ENCODE measurements around the gene PDZD4. TPM values are rescaled to one million over a fixed set of nuclear protein-coding genes. Genes with fewer than 3 reads are reported as not detected.
"Not testable (repeated sequence)": the region's sequence is repeated elsewhere in the genome, so short reads cannot be mapped to it uniquely, and the experiment has no call there.

The PDZD4 gene
- total RNA-seq, 4 donors from 2014 or later = 2.2 to 6.4 (median 4.6) TPM

DNA sequence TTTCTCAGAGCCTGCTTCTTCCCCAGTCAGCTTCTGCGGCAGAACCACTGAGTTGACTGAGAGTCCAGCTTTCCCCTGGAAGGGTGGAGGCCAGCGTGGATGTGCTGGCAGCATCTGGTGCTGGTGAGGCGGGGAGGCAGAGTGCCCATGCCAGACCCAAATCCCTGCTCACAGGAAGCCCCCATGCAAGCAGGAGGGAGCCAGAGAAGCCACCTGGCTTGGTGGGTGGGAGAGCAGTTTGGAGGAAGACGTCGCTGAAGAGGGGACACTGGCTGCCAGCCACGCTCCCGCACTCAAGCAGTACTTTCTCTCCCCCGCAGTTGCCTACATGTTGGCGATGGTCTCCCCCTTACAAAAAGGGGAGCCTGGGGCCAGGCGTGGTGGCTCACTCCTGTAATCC lies 6.0 kb downstream of the PDZD4 start:
- 87 to 90% methylated on average over 4 to 10 of the region's 10 CpGs for WGBS, 2 donors
- intact Hi-C loops (cut with DNase I; ENCODE audit: low total_unique reads) = no loop called here
- no peak overlapping the region for H3K4me3 ChIP-seq (ENCODE audit: low read depth, poor library complexity, severe bottlenecking)
- TF ChIP-seq CTCF (IDR thresholded peaks at IDR 0.05) (no peak), POLR2A (IDR thresholded peaks at IDR 0.05) (no peak)
- DNase-seq (ENCODE audit: low spot score in 2 of 2) = no peak

DNA sequence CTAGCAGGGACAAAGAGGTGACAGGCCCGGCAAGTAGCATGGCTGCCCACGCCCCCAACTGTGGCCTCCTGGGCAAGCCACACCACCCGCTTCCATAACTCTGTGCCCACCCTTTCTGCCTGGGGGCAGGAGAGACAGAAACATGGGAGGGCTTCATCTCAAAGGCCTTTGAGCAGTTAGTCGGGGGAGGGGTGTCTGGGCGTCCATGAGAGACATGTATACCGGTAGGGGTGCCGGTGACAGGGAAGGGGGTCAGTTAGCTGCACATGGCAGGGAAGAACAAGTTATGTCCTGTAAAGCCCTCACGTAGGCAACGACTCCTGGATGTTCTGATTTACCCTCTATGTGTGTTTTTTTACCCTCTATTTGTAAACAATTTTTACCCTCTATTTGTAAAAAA lies 9.3 kb downstream of the PDZD4 start:
- TF ChIP-seq CTCF (IDR thresholded peaks at IDR 0.05) (no peak), POLR2A (IDR thresholded peaks at IDR 0.05) (no peak)
- H3K4me3 ChIP-seq (ENCODE audit: low read depth, poor library complexity, severe bottlenecking) = no peak overlapping the region
- intact Hi-C loops (cut with DNase I; ENCODE audit: low total_unique reads) = no loop called here
- 89 to 91% methylated on average over 8 to 9 of the region's 9 CpGs for WGBS, 2 donors
- DNase-seq (ENCODE audit: low spot score in 2 of 2) = no peak

GRCh38 chrX:153820601-153821000 lies 9.7 kb downstream of the PDZD4 start:
- no peak overlapping the region for H3K4me3 ChIP-seq (ENCODE audit: low read depth, poor library complexity, severe bottlenecking)
- TF ChIP-seq POLR2A (IDR thresholded peaks at IDR 0.05) = no peak
- 80 to 89% methylated on average over 6 to 7 of the region's 7 CpGs for WGBS, 2 donors
- DNase-seq (ENCODE audit: low spot score in 2 of 2) = no peak
- intact Hi-C loops (cut with DNase I; ENCODE audit: low total_unique reads) = no loop called here

DNA sequence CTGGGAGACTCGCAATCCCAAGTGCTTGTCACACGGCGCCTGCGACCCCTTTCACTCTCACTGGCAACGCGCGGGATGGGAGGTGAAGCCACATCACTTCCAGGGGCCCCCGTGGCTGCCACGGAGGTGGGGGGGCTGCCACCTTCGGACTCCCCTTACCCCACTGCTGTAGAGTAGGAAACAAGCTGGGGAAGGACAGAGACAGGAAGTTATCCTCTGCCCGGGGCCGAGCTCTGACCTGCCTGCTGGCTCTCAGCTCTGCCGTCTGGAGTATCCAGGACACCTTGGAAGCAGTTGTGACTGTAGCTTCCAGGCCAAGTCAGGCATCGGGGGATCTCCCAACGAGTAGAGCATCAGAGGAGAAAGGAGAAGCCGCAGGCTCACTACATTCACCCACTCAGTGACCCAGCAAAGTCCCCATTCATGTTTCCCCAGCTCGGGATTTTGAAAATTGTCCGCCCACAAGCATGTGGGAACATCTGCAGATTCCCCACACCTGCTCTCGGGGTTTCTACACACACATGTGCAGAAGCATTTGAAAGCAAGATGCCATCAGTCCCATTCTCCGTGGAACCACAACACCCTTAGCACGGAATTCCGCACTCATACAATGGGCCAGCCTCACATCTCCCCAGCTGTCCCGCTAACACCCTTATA lies 10.8 kb downstream of the PDZD4 start:
- no peak for TF ChIP-seq CTCF (IDR thresholded peaks at IDR 0.05)
- no peak for TF ChIP-seq POLR2A (IDR thresholded peaks at IDR 0.05)
- WGBS, 2 donors = 30 to 51% methylated on average over 18 to 19 of the region's 23 CpGs
- no peak overlapping the region for H3K4me3 ChIP-seq (ENCODE audit: low read depth, poor library complexity, severe bottlenecking)
- intact Hi-C loops (cut with DNase I; ENCODE audit: low total_unique reads) = no loop called here
- DNase-seq (ENCODE audit: low spot score in 2 of 2) = no peak

- no peak for DNase-seq (ENCODE audit: low spot score in 2 of 2)
- WGBS, 2 donors = 14 to 36% methylated on average over 39 of the region's 67 CpGs
- TF ChIP-seq POLR2A (IDR thresholded peaks at IDR 0.05) (no peak), CTCF (IDR thresholded peaks at IDR 0.05) (no peak)
- intact Hi-C loops (cut with DNase I; ENCODE audit: low total_unique reads) = no loop called here
- no peak overlapping the region for H3K4me3 ChIP-seq (ENCODE audit: low read depth, poor library complexity, severe bottlenecking)
Observed at GRCh38 chrX:153818571-153819383, 11.6 kb downstream of the PDZD4 start.

- intact Hi-C loops (cut with DNase I; ENCODE audit: low total_unique reads); DNase-seq (ENCODE audit: low spot score in 2 of 2); H3K4me3 ChIP-seq (ENCODE audit: low read depth, poor library complexity, severe bottlenecking): not testable (repeated sequence)
- WGBS, 2 donors = 88 to 94% methylated on average over 9 of the region's 9 CpGs
Observed at GRCh38 chrX:153818064-153818463, 12.3 kb downstream of the PDZD4 start.

All from lower leg skin (tissue), 4 donors.